ENCODE results near the gene CC2D1B. TPM values are rescaled to one million over a fixed set of nuclear protein-coding genes. Genes with fewer than 3 reads are reported as not detected.

The CC2D1B gene
- polyA plus RNA-seq, 3 donors, result 1.7 to 17.5 (median 2.4) TPM

DNA sequence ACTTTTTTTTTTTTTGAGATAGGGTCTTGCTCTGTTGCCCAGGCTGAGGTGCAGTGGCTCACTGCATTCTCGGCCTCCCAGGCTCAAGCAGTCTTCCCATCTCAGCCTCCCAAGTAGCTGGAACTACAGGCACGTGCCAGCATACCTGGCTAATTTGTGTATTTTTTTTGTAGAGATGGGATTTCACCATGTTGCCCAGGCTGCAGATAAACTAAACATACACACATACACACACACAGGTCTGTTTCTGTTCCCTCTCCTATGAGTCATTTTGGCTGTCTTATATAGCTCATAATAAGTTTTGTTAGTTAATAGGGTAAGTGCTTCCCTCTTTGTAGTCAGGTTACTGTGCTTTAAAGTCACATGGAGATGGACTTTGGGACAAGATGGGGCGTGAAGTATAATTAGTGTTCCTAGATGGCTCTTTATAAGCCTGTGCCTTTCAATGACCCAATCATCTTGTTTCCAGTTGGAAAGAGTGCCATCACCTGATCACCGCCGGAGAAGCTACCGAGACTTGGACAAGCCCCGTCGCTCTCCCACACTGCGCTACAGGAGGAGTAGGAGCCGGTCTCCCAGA, 47.5 kb upstream of the CC2D1B start:
- no peaks in the 10 kb centered on the region for H3K9me3 Mint-ChIP-seq
- TF ChIP-seq, protein P1, sequence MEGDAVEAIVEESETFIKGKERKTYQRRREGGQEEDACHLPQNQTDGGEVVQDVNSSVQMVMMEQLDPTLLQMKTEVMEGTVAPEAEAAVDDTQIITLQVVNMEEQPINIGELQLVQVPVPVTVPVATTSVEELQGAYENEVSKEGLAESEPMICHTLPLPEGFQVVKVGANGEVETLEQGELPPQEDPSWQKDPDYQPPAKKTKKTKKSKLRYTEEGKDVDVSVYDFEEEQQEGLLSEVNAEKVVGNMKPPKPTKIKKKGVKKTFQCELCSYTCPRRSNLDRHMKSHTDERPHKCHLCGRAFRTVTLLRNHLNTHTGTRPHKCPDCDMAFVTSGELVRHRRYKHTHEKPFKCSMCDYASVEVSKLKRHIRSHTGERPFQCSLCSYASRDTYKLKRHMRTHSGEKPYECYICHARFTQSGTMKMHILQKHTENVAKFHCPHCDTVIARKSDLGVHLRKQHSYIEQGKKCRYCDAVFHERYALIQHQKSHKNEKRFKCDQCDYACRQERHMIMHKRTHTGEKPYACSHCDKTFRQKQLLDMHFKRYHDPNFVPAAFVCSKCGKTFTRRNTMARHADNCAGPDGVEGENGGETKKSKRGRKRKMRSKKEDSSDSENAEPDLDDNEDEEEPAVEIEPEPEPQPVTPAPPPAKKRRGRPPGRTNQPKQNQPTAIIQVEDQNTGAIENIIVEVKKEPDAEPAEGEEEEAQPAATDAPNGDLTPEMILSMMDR (IDR thresholded peaks at IDR 0.05), result no peak
- WGBS (ENCODE audit: insufficient coverage), result 95% methylated on average over 8 of the region's 10 CpGs
- Histone ChIP-seq H3K79me2 (ENCODE audit: insufficient read depth, low read length) (peaks cover 12% of the 10 kb centered on the region), H3K36me3 (replicated peaks in 1 of 2; ENCODE audit: control insufficient read depth in 1 of 2, insufficient read depth in 2 of 2, low read length in 2 of 2) (peaks cover 91 to 96% of the 10 kb centered on the region in 2 donors), H3K4me1 (ENCODE audit: control insufficient read depth in 1 of 2, insufficient read depth in 2 of 2, low read length in 2 of 2) (no peaks in the 10 kb centered on the region), H3K27ac (ENCODE audit: low read depth in 1 of 2, low read length in 2 of 2) (no peak overlapping the region), H3K9me3 (replicated peaks in 1 of 2; ENCODE audit: control insufficient read depth in 1 of 2, insufficient read depth in 1 of 2, low read length in 2 of 2) (no peaks in the 10 kb centered on the region), H3K9ac (ENCODE audit: insufficient read depth, low read length, poor library complexity, severe bottlenecking) (no peak overlapping the region), H3K4me2 (replicated peaks; ENCODE audit: extremely low read depth, low read length, poor library complexity, severe bottlenecking) (no peak overlapping the region), H3K27me3 (ENCODE audit: control insufficient read depth in 2 of 2, insufficient read depth in 2 of 2, low read length in 2 of 2) (no peaks in the 10 kb centered on the region), H4K20me1 (ENCODE audit: insufficient read depth, low read length) (peaks cover 8% of the 10 kb centered on the region), H3K4me3 (replicated peaks in 1 of 3; ENCODE audit: low read depth in 2 of 3, low read length in 3 of 3) (no peak overlapping the region), H2AFZ (ENCODE audit: insufficient read depth, low read depth, low read length, poor library complexity, severe bottlenecking) (no peak overlapping the region)
- no peak for DNase-seq
- H3K36me3 Mint-ChIP-seq, result peaks cover 79 to 89% of the 10 kb centered on the region in 2 donors
- no peak overlapping the region for H3K27ac Mint-ChIP-seq
- H3K27me3 Mint-ChIP-seq (ENCODE audit: low read depth in 3 of 3), result no peaks in the 10 kb centered on the region
- intact Hi-C loops (cut with micrococcal nuclease), result no loop called here
- H3K4me1 Mint-ChIP-seq, result no peaks in the 10 kb centered on the region
- no peak overlapping the region for H3K4me3 Mint-ChIP-seq

- H3K4me1 ChIP-seq (ENCODE audit: control insufficient read depth in 1 of 2, insufficient read depth in 2 of 2, low read length in 2 of 2), result peaks cover 27 to 32% of the 10 kb centered on the region in 2 donors
- WGBS (ENCODE audit: insufficient coverage), result 0% methylated on average over 5 of the region's 8 CpGs
- Mint-ChIP-seq H3K4me1 (peaks cover 30% of the 10 kb centered on the region), H3K27me3 (ENCODE audit: low read depth in 3 of 3) (peaks cover 0 to 1% (median 0%) of the 10 kb centered on the region in 3 donors), H3K27ac (peak overlapping the region; percentile 98 to 99 (median 98)), H3K4me3 (peak overlapping the region; percentile 100), H3K36me3 (peaks cover 25 to 47% of the 10 kb centered on the region in 2 donors), H3K9me3 (peaks cover 0 to 3% (median 0%) of the 10 kb centered on the region in 7 donors)
- peaks cover 25 to 51% of the 10 kb centered on the region in 2 donors for H3K36me3 ChIP-seq (replicated peaks in 1 of 2; ENCODE audit: control insufficient read depth in 1 of 2, insufficient read depth in 2 of 2, low read length in 2 of 2)
- peaks cover 88% of the 10 kb centered on the region for H3K79me2 ChIP-seq (ENCODE audit: insufficient read depth, low read length)
- H3K9me3 ChIP-seq (replicated peaks in 1 of 2; ENCODE audit: control insufficient read depth in 1 of 2, insufficient read depth in 1 of 2, low read length in 2 of 2), result no peaks in the 10 kb centered on the region
- no peaks in the 10 kb centered on the region for H3K27me3 ChIP-seq (ENCODE audit: control insufficient read depth in 2 of 2, insufficient read depth in 2 of 2, low read length in 2 of 2)
- H2AFZ ChIP-seq (ENCODE audit: insufficient read depth, low read depth, low read length, poor library complexity, severe bottlenecking), result peak overlapping the region; percentile 98
- peak overlapping the region; percentile 90 to 99 for H3K27ac ChIP-seq (ENCODE audit: low read depth in 1 of 2, low read length in 2 of 2)
- TF ChIP-seq, protein P1 (IDR thresholded peaks at IDR 0.05), result peak; percentile 3
- H4K20me1 ChIP-seq (ENCODE audit: insufficient read depth, low read length), result no peaks in the 10 kb centered on the region
- H3K9ac ChIP-seq (ENCODE audit: insufficient read depth, low read length, poor library complexity, severe bottlenecking), result peak overlapping the region; percentile 90
- peak overlapping the region; percentile 82 for H3K4me2 ChIP-seq (replicated peaks; ENCODE audit: extremely low read depth, low read length, poor library complexity, severe bottlenecking)
- intact Hi-C loops (cut with micrococcal nuclease), result loop anchor here (1.0 to 10.0 kb wide), 7 partner anchors 40 to 530 kb away; partner anchors contain the start of genes NRDC (in 2 of the 2), BTF3L4 (in 1 of the 2), COA7 (in 1 of the 2) and TUT4 (in 1 of the 2)
- peak overlapping the region; percentile 98 to 99 (median 98) for H3K4me3 ChIP-seq (replicated peaks in 1 of 3; ENCODE audit: low read depth in 2 of 3, low read length in 3 of 3)
- no peak for DNase-seq
Measured at GRCh38 chr1:52404975-52405338, 39.0 kb upstream of the CC2D1B start.

All from CD14-positive monocyte (primary cell).